AG10803 (cell line): ENCODE measurements around the gene XRCC2.
"Not testable (repeated sequence)": the region's sequence is repeated elsewhere in the genome, so short reads cannot be mapped to it uniquely, and the experiment has no call there.

ENCODE experiments used
- DNase-seq: peaks from one replicate; pipeline ENCODE4 v3.0.0; 2010; ENCODE audit warnings: low read depth
- H3K4me3 ChIP-seq: 2 replicates; pipeline ENCODE4 v1.5.1; 2011; ENCODE audit warnings: mild to moderate bottlenecking, low read length, control low read depth
- CTCF ChIP-seq: conservative IDR thresholded peaks from 2 replicates; pipeline ENCODE4 v1.5.1; 2011; ENCODE audit warnings: mild to moderate bottlenecking, low read length, control low read depth, inconsistent platforms

XRCC2 gene

DNA sequence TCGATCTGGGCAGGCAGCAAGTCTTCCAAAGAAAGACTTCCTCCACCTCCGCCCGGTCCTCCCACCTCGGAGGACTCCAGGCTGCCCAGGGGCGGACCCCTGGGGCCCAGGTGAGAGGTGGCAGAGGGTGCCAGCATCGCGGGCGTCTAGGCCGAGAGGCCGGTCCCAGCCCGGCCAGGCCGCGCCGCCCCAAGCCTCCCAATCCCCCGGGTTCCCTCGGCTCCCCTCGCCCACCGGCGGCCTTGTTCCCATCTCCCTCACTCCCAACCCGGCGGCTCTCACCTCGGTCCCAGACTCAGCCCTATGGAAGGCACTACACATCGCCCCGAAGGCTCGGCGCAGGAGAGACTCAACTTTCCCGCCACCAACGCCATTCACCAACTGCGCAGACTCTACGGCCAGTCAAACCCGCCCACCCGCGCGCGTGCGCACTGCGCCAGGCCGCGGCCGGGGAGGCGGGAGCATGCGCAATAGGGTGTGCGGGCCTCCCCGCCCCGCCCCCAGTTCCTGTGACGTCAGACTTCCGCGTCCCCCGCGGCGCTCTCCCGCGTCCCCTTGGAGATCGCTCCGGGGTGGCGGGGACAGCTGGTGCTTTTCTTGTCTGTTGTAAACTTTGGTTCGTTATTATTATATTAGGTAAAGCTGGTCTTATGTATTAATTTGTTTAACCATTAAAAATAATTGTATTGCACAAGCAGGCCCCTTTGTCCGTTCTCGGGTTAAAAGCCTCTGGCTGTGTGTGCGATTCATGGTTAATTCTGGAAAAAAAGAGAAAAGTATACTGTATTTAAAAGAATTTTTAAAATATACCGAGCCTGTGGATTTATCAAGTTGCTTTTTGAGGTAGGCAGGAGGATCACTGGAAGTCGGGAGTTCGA is at the start of gene XRCC2:
TSS of gene XRCC2 (minus strand) at position 383 of the 878 bp plus-strand sequence. CDS start at position 321, 62 bp downstream.
- no peak for TF ChIP-seq CTCF
- peak; percentile 84 for DNase-seq
- peak within 1 kb of the TSS; percentile 85 for H3K4me3 ChIP-seq

- TF ChIP-seq CTCF: no peak
- no peak for DNase-seq
- H3K4me3 ChIP-seq: no peak overlapping the region
These were observed 47.4 kb upstream of the XRCC2 start for GRCh38 chr7:152723364-152723763.

- not testable (repeated sequence) for DNase-seq
These were observed 36.6 kb upstream of the XRCC2 start for GRCh38 chr7:152712412-152713042.

GRCh38 chr7:152711444-152711944 is 35.6 kb upstream of the XRCC2 start:
- no peak for TF ChIP-seq CTCF
- H3K4me3 ChIP-seq: no peak overlapping the region
- DNase-seq: no peak

More at GRCh38 chr7:152712412-152713042, 36.6 kb upstream of the XRCC2 start:
- not testable (repeated sequence) for H3K4me3 ChIP-seq

- no peak overlapping the region for H3K4me3 ChIP-seq
These were observed 34.2 kb upstream of the XRCC2 start for GRCh38 chr7:152710153-152710442.

DNA sequence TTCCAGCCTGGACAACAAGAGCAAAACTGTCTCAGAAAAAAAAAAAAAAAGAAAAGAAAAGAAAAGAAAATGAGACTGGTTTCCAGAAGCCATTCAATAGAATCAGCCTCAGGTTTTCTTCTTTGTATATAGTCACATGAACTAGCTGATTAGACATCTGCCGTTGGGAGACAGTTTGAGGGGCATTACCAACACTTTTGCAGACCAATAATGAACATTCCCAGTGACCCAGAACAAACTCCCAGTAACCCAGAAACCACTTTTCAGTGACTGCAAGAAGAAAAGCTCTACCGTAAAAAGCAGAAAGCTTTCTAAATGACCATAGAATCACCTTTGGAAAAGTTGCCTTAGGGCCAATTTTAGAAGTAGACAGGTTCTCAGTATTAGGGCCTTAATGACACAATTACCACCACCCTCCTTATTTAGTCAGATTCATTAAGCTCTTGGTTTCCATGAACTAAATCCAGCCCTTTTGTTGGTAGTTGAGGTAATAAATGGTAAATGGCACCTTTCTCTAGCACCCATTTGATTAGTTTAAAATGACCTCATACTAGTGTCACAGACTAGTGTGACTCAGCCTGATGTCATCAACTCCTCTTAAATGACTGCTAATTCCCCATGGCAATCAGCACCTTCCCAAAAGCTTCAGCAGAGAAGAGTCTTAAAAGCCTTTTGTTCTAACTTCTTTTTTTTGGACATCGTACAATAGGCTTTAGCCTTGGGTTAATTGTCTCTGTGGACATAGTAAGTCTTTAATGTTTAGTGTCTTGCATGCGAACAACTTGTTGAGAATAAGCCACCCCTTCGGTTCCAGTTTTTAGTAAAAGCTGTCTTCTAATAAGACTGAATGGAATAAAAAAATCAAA is 33.6 kb upstream of the XRCC2 start:
- no peak for DNase-seq
- no peak for TF ChIP-seq CTCF
- no peak overlapping the region for H3K4me3 ChIP-seq

More at GRCh38 chr7:152710153-152710442, 34.2 kb upstream of the XRCC2 start:
- no peak for TF ChIP-seq CTCF
- DNase-seq: no peak

DNA sequence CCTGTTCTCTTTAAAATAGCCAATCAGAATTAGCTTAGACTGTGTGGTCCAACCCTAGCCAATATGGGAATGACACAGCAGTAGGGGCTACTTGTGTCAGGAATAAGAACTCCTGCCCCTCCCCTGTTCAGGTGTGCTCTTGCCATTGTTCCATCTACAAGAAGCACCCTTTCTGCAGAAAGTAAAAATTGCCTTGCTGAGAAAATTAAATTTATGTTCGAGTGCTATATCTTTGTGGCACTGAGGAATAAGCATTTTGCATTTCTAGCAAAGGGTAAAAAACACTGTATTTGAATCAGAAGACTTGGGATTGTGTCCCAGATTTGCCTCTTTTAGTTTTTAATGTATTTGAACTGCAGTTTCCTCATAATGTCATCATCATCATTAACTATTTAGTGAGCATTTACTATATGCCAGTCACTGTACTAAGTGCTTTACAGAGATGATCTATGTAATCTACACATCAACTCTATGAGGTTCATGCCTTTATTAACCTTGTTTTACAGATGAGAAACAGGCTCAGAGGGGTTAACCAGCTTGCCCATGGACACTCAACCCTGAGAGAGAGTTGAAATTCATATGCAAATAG is 28.9 kb upstream of the XRCC2 start:
- no peak for TF ChIP-seq CTCF
- no peak overlapping the region for H3K4me3 ChIP-seq
- DNase-seq: no peak
